ENCODE data around the gene DNAJC30. TPM values are rescaled to one million over a fixed set of nuclear protein-coding genes. Genes with fewer than 3 reads are reported as not detected.
"Not testable (repeated sequence)": the region's sequence is repeated elsewhere in the genome, so short reads cannot be mapped to it uniquely, and the experiment has no call there.

Gene DNAJC30
- total RNA-seq, 1 donor from 2014 or later: 16.4 TPM

DNA sequence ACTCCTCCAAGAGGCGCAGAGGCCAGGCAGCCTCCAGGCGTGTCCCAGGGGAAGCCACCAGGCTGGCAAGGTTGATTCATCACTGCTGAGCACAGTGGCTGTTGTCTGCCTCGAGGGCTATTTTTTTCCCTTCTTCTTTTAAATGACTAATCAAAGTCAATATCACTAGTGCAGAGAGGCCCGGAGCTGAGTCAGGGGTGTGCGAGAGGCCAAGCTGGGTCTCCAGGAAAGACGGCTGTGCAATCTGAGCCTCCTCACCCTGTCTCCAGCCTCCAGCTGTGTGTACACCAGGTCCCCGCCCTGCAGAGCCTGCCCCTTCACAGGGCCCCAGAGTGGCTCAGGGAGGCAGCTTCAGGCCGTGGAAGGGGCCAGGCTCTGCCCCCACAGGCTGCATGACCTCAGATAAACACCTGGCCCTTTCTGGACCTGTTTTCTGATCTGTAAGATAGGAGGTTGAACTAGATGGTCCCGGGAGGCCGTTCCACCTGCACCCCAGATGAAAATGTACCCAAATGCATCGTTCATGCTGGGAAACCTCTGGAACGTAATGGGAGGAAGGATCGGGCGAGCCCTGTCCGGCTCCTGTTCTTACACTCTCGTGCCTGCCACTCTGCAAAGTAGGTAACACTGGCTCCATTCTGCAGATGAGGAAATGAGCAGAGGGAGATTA lies 32.5 kb upstream of the DNAJC30 start:
- no peak for DNase-seq (ENCODE audit: low spot score)
- intact Hi-C loops (cut with DNase I): loop anchor here (5.0 kb wide), 1 partner anchor 48 kb away; the partner anchor contains the start of gene VPS37D

DNA sequence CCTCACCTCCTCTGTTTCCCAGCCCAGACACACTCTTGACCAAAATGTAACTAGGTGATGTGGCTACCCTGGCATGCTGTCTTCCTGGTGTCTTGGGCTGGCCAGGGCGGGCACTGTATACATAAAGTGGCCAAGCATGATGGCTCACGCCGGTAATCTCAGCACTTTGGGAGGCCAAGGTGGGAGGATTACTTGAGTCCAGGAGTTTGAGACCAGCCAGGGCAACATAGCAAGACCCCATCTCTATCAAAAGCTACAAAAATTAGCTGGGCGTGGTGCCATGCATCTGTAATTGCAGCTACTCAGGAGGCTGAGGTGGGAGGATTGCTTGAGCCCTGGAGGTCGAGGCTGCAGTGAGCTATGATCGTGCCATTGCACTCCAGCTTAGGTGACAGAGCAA lies 30.1 kb upstream of the DNAJC30 start:
- DNase-seq (ENCODE audit: low spot score); intact Hi-C loops (cut with DNase I): not testable (repeated sequence)

DNA sequence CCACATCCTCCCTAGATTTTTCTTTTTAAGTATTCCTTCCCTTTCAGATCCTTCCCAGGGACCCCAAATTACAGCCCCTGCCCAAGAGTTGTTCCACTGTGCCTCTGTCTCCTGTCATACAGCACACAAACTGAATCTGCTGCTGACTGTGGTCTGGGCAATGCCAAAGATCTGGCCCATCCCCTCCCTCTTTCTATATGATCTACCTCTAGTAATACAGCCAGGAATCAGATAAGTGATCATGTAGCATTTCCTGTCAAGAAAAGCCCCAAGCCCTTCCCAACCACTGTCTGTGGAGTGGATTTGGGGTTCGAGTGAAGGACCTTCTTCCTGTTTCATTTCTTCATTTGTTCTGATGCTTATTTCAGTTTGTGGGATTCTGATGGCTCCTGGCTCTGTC lies 29.5 kb upstream of the DNAJC30 start:
- DNase-seq (ENCODE audit: low spot score): no peak
- intact Hi-C loops (cut with DNase I): no loop called here

DNA sequence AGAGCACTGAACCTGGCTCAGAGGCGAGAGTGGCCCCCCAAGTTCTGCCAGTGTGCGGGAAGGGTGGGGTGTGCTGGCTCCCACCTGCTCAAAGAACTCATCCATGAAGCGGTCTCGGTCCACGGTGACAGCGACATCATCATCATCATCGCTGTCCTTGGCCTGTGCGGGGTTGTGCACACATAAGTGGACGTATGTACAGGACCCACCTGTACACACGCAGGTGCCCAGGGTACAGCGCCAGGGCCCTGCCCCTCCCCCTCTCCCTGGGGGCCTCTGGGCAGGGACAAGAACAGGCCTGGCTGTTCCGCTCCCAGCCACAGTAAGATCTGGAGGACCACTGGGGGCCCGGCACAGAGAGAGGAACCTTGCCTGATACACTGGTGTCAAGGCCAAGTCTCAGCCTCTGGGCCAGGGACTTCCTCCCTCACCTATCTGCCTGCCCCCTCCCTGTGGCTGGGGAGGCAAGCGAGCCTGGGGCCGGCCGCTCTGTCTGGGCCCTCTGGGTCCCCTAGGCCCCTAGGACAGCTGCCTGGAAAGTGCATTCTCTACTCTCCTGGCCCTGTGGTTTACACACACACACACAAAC lies 25.8 kb upstream of the DNAJC30 start:
- DNase-seq (ENCODE audit: low spot score): no peak

DNA sequence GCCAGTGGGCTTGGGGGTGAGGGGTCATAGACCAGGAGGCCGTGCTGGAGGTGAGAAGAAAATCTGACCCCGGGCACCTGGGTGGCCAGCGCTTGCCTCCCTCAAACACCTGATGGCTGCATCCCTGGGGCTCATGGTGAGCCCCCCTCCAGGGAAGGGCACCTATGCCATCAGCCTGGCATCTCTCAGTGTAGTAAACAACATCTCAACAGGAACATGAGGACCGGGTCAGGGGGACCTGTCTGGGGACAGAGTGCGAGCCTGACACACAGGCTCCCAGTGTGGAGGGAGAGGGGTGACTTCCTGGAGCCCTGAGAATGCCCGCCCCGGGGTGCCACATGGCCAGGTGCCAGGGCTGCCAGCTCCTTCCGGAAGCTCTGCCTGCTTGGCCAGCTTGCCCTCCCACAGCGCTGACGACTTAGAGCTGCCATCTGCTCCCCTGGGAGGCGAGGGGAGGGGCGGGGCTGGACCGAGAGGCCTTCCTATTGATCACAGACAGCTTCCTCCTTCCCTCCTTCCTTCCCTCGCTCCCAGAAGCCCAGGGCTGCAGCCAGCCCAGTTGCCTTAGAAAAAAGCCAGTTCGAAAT lies 23.9 kb upstream of the DNAJC30 start:
- DNase-seq (ENCODE audit: low spot score): no peak

More for the DNA sequence above, 25.8 kb upstream of the DNAJC30 start:
- intact Hi-C loops (cut with DNase I): no loop called here

DNA sequence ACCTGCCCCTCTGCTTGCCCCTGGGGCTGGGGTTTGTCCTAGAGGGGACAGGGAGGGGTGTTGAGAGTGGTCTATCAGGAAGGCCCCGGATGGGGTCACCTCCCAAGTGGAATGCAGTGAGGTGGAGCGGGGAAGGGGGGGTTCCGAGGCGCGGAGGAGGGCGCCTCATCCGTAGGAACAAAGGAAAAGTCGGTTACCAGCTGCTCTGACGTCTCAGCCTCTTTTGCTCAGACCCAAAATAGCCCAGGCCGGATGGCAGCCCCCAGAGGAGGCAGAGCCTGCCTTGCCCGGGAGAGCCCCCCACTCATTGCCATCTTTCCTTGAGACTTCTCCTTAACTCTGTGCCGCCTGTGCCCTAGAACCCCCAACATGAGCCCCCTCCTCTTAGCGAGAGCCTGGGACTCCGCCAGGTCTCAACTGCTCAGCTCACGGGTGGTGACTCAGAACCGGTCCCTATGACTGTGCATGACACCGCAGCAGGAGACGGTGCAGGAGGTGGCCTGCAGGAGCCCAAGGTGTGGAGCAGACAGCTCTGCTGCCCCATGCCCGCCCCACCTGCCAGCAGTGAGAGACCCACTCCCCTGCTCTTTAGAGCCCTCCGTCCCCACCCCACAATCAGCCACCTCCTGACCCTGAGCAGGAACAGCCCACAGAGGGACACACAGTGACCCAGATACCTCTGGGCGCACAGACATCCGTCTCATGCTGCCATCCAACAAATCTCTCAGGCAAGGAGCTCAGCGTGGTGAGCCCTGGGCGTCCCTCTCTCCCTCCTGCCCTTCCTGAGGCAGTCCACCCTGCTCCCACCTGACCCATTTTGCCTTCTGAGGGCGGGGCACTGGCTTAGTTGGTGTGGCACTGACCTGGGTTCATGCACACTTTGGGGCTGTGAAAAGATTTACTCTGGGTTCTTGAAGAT lies 23.1 kb upstream of the DNAJC30 start:
- intact Hi-C loops (cut with DNase I): no loop called here
- no peak for DNase-seq (ENCODE audit: low spot score)

More for the DNA sequence above, 23.9 kb upstream of the DNAJC30 start:
- intact Hi-C loops (cut with DNase I): no loop called here

DNA sequence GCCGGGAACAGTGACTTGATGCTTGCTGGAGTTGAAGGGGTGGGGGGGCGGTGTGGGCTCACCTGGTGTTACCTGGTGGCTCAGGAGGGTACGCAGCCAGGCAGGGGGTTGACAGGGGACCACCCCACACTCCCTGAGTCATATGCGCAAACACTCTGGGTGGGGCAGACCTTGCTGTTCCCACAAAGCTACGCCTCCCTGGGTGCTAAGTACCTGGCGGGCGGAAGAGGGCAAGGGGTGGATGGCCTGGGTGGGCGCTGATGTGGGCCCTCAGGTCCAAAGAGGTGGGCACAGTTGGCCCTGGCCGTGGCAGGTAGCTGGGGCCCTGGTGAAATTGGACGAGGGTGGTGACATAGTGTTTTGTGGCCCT lies 22.3 kb upstream of the DNAJC30 start:
- DNase-seq (ENCODE audit: low spot score): no peak
- intact Hi-C loops (cut with DNase I): no loop called here

DNA sequence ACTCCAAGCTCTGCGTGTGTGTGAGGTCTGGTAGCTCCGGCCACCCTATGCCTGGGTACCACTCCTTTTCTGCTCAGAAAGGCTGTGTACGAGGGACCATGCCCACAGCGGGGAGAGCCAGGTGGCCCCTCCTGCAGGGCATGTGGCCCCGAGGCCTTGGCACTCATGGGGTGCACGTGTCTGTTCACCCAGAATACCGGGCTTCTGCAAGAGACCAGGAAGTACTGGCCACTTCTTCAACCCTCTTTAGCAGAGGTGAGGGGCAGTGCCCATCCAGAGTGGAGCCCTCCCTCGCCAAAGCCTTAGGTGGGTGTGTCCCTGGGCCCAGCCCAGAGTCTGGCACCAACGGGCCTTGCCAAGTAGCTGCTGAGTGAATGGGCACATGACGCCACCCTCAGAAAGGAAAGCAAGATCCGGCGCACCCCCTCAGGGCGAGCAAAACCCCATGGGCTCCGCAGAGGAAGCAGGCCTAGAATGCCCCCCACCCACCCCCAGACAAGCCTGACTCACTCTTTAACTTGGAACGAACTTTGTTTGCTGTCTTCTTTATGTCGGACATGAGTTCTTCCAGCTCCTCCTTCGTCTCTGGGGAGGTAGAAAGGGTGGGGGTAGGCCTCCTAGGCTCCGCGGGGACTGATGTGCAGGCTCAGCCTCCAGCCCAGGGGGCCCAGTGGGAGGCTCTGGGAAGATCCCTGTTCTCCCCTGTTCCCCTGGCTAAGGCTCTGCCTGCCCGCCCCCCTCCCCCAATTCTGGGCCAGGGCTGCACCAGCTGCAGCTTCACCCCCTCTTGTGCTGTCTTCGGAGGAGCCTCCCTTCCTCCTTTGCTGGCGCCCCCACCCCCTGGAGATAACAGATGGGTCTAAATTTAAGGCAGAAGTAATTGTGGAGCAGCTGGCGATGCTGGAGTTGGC lies 21.6 kb upstream of the DNAJC30 start:
- intact Hi-C loops (cut with DNase I): no loop called here
- no peak for DNase-seq (ENCODE audit: low spot score)

DNA sequence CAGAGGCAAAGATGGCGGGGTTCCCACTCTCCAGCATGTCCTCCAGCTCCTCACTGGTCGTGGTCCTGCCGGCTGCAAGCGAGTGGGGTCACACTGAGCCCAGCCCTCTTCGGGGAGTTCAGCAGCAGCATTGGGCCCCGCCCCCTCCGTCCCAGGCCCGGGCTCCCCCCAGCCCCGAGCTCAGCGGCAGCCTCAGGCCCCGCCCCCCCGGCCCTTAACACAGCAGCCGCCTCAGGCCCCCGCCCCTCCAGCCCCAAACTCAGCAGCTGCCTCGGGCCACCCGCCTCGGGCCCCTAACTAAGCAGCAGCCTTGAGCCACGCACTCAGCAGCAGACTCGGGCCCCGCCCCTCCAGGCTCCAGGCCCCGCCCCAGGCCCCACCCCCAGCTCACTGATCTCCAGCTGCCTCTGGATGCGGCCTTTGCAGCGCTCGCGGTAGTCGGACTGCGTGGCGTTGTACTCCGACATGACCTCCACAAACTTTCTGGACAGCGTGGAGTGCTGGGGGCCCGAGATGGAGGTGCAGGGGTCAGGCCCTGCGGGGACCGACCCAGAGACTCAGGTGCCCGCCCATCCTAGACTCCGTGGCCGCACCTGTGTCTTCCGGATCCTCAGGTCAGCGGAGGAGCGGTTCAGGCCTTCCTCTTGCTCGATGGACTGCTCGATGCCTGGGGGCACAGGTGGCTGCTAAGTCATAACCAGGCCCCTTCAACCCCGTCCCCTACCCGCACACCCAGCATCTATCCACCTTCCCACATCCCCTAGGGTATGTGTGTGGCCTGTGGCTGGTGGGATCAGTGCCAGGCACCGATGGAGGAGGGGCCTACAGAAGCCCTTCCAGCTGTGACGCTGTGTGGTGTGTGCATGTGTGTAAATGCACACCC lies 20.7 kb upstream of the DNAJC30 start:
- intact Hi-C loops (cut with DNase I): no loop called here
- DNase-seq (ENCODE audit: low spot score): no peak

DNA sequence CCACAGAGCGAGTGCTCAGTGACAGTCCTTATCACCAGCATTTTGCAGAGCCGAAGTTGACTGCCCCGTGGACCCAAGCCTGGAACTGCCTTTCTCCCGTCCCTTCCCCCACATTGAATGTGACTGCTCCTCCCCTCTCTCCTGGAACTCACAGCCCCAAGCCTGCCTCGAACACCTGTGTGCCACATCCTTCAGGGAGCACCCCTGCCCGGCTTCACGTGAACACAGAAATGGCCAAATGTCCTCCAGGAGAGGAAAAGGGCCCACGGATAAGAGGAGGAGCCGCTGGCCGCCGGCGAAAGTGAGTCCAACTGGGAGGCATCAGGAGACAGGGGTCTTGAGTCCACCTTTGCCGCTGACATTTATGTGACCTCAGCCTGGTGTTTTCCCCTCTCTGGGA lies 20.0 kb upstream of the DNAJC30 start:
- intact Hi-C loops (cut with DNase I): no loop called here
- no peak for DNase-seq (ENCODE audit: low spot score)

DNA sequence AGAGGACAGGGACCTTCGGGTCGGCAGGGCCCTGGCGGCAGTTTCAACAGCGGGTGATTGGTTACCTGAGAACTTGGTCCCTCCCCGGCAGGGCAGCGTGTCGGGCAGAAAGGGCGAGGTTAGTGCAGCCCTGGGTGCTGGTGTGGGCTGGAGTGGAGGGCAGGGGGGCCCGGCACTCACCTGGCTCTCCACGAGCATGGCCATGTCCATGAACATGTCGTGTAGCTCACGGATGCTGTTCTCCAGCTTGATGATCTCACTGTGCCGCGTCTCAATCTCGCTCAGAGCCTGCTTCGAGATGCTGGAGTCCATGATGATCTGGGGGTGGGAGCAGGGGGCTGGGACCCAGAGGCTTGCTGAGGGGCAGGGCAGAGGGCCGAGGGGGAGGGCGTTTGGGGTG lies 19.4 kb upstream of the DNAJC30 start:
- DNase-seq (ENCODE audit: low spot score): no peak
- intact Hi-C loops (cut with DNase I): no loop called here

DNA sequence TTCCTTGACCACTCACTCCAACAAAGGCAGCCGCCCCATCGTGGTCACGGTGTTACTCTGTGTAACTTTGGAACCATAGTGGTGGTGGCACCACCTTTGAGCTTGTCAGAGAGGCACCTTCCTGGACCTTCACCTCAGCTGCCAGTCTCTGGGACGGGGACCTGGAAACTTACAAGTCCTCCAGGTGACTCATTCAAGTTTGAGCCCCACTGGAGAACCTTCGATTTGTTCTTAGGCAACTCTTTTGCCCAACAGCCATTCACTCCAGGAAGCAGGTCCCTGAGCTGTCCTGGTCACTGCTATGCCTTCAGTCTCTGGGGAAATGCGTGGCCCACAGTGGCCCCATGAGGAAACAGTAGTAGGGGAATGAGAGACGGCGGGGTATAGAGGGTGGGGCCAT lies 19.0 kb upstream of the DNAJC30 start:
- intact Hi-C loops (cut with DNase I): no loop called here
- no peak for DNase-seq (ENCODE audit: low spot score)

DNA sequence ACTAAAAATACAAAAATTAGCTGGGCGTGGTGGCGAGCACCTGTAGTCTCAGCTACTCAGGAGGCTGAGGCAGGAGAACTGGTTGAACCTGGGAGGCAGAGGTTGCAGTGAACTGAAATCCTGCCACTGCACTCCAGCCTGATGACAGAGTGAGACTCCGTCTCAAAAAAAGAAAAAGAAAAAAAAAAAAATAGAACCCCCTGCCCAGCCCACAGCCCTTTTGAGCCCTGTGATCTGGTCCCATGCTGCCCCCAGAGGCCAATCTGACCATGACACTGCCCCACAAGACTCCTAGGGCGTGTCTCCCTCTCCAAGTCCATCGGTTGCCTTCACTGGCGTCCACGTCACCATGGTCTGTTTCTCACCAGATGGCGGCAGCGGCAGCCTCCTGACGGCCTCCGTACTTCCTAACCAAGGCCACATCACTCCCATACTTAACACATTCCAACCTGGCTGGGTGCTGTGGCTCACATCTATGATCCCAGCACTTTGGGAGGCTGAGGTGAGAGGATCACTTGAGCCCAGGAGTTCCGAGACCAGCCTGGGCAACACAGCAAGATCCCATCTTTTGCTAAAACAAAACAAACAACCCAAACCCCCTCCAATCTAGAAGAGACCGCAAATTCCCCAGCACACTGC lies 18.2 kb upstream of the DNAJC30 start:
- DNase-seq (ENCODE audit: low spot score): no peak
- intact Hi-C loops (cut with DNase I): no loop called here

DNA sequence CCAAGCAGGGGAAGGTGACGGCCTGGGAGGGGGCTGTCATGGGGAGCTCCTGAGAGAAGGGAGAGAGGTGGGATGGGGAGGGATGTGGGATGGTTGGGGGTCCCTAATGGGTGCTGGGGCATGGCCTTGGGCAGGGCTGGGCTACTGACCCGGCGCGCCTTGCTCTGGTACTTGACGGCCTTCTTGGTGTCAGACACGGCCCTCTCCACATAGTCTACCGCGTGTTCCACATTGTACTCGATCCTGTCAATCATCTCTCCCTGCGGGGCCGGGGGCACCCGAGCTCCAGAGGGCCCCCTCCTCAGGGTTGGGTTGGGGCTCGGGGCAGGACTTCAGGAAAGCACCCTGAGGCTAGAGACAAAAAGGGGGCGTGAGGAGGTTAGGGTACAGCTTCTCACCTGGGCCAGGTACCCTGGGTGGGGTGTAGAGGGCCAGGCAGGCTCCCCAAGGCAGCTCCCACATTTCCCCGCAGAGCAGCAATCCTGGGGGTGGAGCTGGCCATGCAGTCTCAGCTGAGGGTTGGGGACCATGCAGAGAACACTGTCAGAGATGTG lies 17.4 kb upstream of the DNAJC30 start:
- DNase-seq (ENCODE audit: low spot score): no peak
- intact Hi-C loops (cut with DNase I): no loop called here

DNA sequence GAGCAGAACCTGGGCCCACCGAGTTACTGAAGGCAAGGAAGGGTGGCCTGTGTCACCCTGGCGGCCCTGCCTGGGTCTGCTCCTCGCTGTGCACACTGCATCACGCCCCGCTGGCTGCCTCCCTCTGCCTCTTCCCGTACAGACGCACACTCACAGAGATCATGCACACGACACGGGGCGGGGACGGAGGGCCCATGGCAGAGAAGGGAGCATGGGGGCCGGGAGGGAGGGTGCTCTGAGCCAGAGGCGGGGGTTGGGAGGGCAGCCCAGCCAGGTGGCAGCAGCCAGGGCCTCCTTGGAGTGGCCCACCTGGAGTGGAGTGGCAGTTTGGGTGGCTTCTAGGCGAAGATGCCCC lies 16.8 kb upstream of the DNAJC30 start:
- DNase-seq (ENCODE audit: low spot score): no peak
- intact Hi-C loops (cut with DNase I): no loop called here

DNA sequence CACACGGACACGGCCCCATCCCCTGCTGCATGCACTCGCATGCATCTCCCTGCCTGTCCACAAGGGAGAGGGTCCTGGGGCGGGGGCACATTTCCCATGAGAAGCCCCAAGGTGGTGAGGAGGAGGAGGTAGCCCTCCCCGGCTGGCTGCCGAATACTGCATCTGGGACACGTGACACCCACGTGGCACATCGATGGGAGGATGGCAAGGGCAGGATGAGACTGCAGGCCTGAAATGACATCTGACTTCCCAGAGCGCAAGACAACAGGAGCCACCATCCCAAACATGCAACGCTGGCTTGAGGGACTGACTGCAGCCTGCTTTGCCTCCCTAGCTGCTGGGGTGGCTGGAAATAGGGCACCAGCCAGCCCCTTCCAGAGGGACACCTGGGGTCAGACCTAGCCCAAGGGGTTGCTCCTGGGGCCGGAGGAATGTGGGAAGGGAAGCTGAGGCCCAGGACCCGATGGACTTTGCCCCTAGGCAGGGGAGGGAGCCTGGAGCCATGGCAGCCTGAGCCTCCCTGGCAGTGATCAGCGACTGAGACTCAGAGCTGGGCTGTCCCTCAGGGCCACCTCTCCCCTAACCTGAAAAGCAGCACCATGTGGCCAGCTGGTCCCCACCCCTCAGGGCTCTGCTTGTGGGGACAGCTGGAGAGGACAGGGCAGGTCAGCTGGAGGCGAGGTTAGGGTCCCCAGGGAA lies 16.3 kb upstream of the DNAJC30 start:
- intact Hi-C loops (cut with DNase I): no loop called here
- no peak for DNase-seq (ENCODE audit: low spot score)

DNA sequence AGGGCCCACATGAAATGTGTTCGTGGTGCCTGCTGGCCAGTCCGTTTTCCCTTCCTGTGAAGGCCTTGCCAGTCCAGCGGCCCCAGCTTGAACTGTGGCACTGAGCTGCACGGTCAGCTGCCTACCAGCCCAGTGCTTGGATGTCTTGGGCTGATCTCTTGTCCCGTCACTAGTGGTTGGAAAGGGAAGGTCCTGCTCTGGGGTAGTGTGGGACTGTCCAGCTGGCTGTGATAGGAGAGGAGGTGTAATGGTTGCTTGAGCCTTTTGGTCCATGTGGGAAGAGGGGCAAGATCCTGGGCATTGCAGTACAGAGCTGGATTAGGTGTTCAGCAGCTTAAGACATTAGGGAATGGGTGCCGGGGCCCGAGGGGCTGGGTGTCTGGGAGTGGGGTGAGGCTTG lies 15.2 kb upstream of the DNAJC30 start:
- no peak for DNase-seq (ENCODE audit: low spot score)
- intact Hi-C loops (cut with DNase I): no loop called here

Data from cardiac septum (tissue), 1 donor.